Measurements from ENCODE around the gene NRDC. TPM values are rescaled to one million over a fixed set of nuclear protein-coding genes. Genes with fewer than 3 reads are reported as not detected.
A peak's percentile ranks its signal among the peaks of the same experiment; 100 is the strongest.

The NRDC gene
- total and polyA plus RNA-seq, 9 of the 15 experiments (the other 6 are each of a cell fraction or from before 2014, with no cell fraction given) = 102 to 371 (median 201) TPM

DNA sequence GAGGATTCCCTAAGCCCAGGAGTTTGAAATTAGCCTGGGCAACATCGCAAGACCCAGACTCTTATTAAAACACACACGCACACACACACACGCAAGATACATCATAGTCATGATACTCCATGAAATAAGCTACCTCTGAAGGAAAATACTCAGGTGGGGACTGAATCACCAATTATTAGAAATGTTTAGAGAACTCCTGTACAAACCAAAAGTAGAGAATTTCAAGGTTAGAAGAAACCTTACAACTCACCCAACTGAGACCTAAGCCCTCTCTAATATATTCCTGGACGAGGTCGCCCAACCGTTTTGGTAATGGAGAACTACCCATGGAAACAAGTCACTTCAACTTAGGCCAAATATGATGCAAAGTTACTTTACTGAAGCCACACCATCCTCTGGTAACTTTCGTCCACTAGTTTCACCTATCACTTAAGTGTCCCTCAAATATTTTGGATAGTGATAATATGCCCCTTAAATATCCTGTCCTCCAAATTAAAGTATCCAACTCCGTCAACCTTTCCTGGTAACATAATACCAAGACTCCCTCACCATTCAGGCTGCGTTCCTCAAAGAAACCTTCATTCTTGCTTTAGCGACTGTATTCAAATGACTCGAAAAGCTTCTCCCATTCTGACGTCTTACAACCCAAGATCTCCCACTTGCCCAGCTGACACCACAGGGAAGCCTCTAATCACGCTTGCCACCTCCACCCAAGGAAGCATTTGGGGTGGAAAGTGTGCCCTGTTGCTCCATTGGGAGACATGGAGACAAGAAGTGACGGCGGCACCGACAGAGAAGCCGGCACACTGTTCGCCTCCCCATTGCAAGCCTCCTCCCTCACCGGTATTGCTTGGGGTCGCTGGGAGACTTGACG, 856 bp downstream of the NRDC start:
- peak overlapping the region; percentile 97 for H3K4me2 ChIP-seq (ENCODE audit: insufficient read depth, low read length)
- DNase-seq (ENCODE audit: extremely low read depth in 1 of 4, low spot score in 3 of 4) (peak in 2 of 4 experiments; percentile 40 to 62), FAIRE-seq (no peak), ATAC-seq (peak; percentile 47)
- H3K4me1 ChIP-seq (replicated peaks in 1 of 2; ENCODE audit: control insufficient read depth in 2 of 2, insufficient read depth in 2 of 2, low read length in 2 of 2) = peaks cover 7 to 18% of the 10 kb centered on the region in 2 experiments; a peak in 4 of 5 replicates
- ChIA-PET POLR2A (interaction anchor here (0.6 to 4.6 kb wide), 13 partner anchors 8 to 246 kb away, joined by 3 to 47 read pairs (median 3); no protein-coding TSS in a partner anchor), CTCF (ENCODE audit: low intra/inter-chr PET ratio) (no interaction called here)
- peak overlapping the region; percentile 86 for H2AFZ ChIP-seq (ENCODE audit: low read depth, low read length)
- peak overlapping the region; percentile 98 for H3K27ac ChIP-seq (ENCODE audit: extremely low read depth, low read depth, low read length)
- WGBS (ENCODE audit: insufficient coverage, low coverage, missing lambda C conversion rate) = under 1% methylated on average over 21 of the region's 21 CpGs
- peak overlapping the region; percentile 98 to 99 for H3K9ac ChIP-seq (ENCODE audit: insufficient read depth in 1 of 2, low read depth in 2 of 2, low read length in 2 of 2)
- in situ Hi-C loops (cut with MboI) = no loop called here
- no peaks in the 10 kb centered on the region for H3K9me1 ChIP-seq (ENCODE audit: control insufficient read depth, insufficient read depth, low read length)
- intact Hi-C loops (cut with micrococcal nuclease) = loop anchor here (2.0 to 5.0 kb wide), 5 partner anchors 27 to 905 kb away; partner anchors contain the start of gene CDKN2C
- H3K79me2 ChIP-seq (ENCODE audit: control insufficient read depth, insufficient read depth, low read length) = peaks cover 59% of the 10 kb centered on the region
- TSS peak; percentile 50 for BruUV-seq (replicated peaks)
- H3K27me3 ChIP-seq (ENCODE audit: control insufficient read depth in 2 of 2, insufficient read depth in 2 of 2, low read length in 2 of 2) = no peaks in the 10 kb centered on the region
- peak overlapping the region; percentile 78 for H3K4me3 ChIP-seq
- H3K36me3 ChIP-seq (ENCODE audit: control insufficient read depth, insufficient read depth, low read length) = peaks cover 18% of the 10 kb centered on the region
- H3K9me3 ChIP-seq (replicated peaks; ENCODE audit: control insufficient read depth, insufficient read depth, low read depth, low read length) = no peaks in the 10 kb centered on the region
- no peaks in the 10 kb centered on the region for H4K20me1 ChIP-seq (replicated peaks; ENCODE audit: control insufficient read depth, insufficient read depth, low read length)
- peak; percentile 14; the same call in 1 of the 2 replicates for TF ChIP-seq EP400 (IDR thresholded peaks at IDR 0.05)
- TF ChIP-seq SOX6 (IDR thresholded peaks at IDR 0.05) = no peak
- TF ChIP-seq HDAC1 (IDR thresholded peaks at IDR 0.05) = peak in 1 of 2 experiments; percentile 48; a peak in 3 of 4 replicates
- no peak for TF ChIP-seq SMARCA5 (IDR thresholded peaks at IDR 0.05)
- no peak for TF ChIP-seq SRSF1 (IDR thresholded peaks at IDR 0.05; ENCODE audit: low read depth, low read length)
- TF ChIP-seq JUN (IDR thresholded peaks at IDR 0.05; ENCODE audit: borderline replicate concordance, low read depth, low read length) = no peak
- TF ChIP-seq JUN (CRISPR knock-in tag; IDR thresholded peaks at IDR 0.05; ENCODE audit: borderline replicate concordance) = no peak
- TF ChIP-seq, protein P1, sequence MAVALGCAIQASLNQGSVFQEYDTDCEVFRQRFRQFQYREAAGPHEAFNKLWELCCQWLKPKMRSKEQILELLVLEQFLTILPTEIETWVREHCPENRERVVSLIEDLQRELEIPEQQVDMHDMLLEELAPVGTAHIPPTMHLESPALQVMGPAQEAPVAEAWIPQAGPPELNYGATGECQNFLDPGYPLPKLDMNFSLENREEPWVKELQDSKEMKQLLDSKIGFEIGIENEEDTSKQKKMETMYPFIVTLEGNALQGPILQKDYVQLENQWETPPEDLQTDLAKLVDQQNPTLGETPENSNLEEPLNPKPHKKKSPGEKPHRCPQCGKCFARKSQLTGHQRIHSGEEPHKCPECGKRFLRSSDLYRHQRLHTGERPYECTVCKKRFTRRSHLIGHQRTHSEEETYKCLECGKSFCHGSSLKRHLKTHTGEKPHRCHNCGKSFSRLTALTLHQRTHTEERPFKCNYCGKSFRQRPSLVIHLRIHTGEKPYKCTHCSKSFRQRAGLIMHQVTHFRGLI (CRISPR knock-in tag; IDR thresholded peaks at IDR 0.05) = no peak
- TF ChIP-seq ETV5 (CRISPR knock-in tag; IDR thresholded peaks at IDR 0.05; ENCODE audit: low read depth) = 0 out of 2 replicates have a peak, but pooled peaks have one; percentile 54
- TF ChIP-seq, protein P2, sequence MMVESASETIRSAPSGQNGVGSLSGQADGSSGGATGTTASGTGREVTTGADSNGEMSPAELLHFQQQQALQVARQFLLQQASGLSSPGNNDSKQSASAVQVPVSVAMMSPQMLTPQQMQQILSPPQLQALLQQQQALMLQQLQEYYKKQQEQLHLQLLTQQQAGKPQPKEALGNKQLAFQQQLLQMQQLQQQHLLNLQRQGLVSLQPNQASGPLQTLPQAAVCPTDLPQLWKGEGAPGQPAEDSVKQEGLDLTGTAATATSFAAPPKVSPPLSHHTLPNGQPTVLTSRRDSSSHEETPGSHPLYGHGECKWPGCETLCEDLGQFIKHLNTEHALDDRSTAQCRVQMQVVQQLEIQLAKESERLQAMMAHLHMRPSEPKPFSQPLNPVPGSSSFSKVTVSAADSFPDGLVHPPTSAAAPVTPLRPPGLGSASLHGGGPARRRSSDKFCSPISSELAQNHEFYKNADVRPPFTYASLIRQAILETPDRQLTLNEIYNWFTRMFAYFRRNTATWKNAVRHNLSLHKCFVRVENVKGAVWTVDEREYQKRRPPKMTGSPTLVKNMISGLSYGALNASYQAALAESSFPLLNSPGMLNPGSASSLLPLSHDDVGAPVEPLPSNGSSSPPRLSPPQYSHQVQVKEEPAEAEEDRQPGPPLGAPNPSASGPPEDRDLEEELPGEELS (CRISPR knock-in tag; IDR thresholded peaks at IDR 0.05; ENCODE audit: borderline replicate concordance) = 0 out of 2 replicates have a peak, but pooled peaks have one; percentile 87
- peak; percentile 36 for TF ChIP-seq KDM5B (IDR thresholded peaks at IDR 0.05; ENCODE audit: insufficient replicate concordance, low read depth, low read length)
- TF ChIP-seq CHD1 (IDR thresholded peaks at IDR 0.05; ENCODE audit: low read length) = peak; percentile 39
- TF ChIP-seq YY1 (IDR thresholded peaks at IDR 0.05; ENCODE audit: borderline replicate concordance in 1 of 3, control insufficient read depth in 1 of 3, extremely low read depth in 1 of 3, insufficient read depth in 3 of 3, insufficient read length in 1 of 3, insufficient replicate concordance in 2 of 3, low read depth in 1 of 3, low read length in 2 of 3) = no peak
- 0 out of 2 replicates have a peak, but pooled peaks have one; percentile 16 for TF ChIP-seq FOXP1 (CRISPR knock-in tag; IDR thresholded peaks at IDR 0.05)
- TF ChIP-seq ZNF24 (IDR thresholded peaks at IDR 0.05) = 0 out of 2 replicates have a peak, but pooled peaks have one; percentile 17
- no peak for TF ChIP-seq ETS2 (tag; IDR thresholded peaks at IDR 0.05; ENCODE audit: borderline replicate concordance, poor library complexity, severe bottlenecking)
- TF ChIP-seq LCOR (CRISPR knock-in tag; IDR thresholded peaks at IDR 0.05) = no peak
